Peyer's patch (tissue), 4 donors: Measurements from ENCODE around the gene DLX3.

ENCODE experiments used
- CTCF ChIP-seq, 6 experiments: fragments of 450-650 bp in 4 of 6; fragments of 200-600 bp in 2 of 6; sonication (generic) in 1 of 6; IDR thresholded peaks; one replicate each; pipeline ENCODE4 v1.5.1; 2017 to 2019; ENCODE audit warnings: antibody characterized with exemption in 6 of 6, mild to moderate bottlenecking in 3 of 6, moderate library complexity in 1 of 6
- POLR2A ChIP-seq, 2 donors: fragments of 450-650 bp; IDR thresholded peaks; one replicate each; pipeline ENCODE4 v1.5.1; 2017; ENCODE audit warnings: antibody characterized with exemption in 2 of 2, mild to moderate bottlenecking in 2 of 2, moderate library complexity in 2 of 2

DNA sequence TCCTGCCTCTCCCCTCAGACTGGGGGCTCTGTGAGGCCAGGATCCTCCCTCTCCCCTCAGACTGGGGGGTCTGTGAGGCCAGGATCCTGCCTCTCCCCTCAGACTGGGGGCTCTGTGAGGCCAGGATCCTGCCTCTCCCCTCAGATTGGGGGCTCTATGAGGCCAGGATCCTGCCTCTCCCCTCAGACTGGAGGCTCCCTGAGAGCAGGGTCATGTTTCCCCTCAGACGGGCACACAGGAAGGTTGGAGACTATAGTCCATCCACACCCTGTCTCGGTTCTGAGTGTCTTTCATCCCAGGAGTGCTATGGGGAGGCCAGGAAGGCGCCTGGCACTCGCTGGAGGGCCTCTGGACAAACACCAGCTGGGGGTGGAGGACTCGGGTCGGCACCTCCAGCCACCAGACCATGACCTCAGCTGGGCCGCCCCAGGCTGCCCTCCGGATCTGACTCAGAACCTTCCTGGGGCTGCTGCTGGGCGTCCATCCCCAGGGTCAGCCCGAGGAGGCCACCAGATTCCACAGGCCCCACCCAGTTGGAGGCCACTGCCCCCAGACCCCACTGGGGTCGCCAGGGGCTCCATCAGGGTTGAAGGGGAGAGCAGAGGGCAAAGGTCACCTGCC, 48.0 kb downstream of the DLX3 start:
- no peak for TF ChIP-seq CTCF (IDR thresholded peaks at IDR 0.05)
- no peak for TF ChIP-seq POLR2A (IDR thresholded peaks at IDR 0.05)
